RPMI8226 (cell line): ENCODE data around the gene IL17RD.

Experiments used
- DNase-seq: peaks from one replicate; pipeline ENCODE4 v3.0.0-alpha.2; 2015

Gene IL17RD

GRCh38 chr3:57064001-57064400, 101.2 kb downstream of the IL17RD start:
- no peak for DNase-seq

GRCh38 chr3:57063032-57063431, 102.1 kb downstream of the IL17RD start:
- no peak for DNase-seq

GRCh38 chr3:57062101-57062631, 103.0 kb downstream of the IL17RD start:
- no peak for DNase-seq

GRCh38 chr3:57061556-57061955, 103.6 kb downstream of the IL17RD start:
- no peak for DNase-seq

- no peak for DNase-seq
Measured at GRCh38 chr3:57060089-57060821, 104.9 kb downstream of the IL17RD start, which contains the start of gene SPATA12. TSS of gene SPATA12 (plus strand) at chr3:57060664. CDS start at chr3:57073695, 13,031 bp downstream.

GRCh38 chr3:57059411-57059810, 105.7 kb downstream of the IL17RD start:
- DNase-seq, result no peak

GRCh38 chr3:57057351-57057750, 107.8 kb downstream of the IL17RD start:
- DNase-seq, result no peak

GRCh38 chr3:57053122-57053521, 112.0 kb downstream of the IL17RD start:
- DNase-seq, result no peak

- no peak for DNase-seq
Measured at GRCh38 chr3:57052662-57053061, 112.5 kb downstream of the IL17RD start.

- no peak for DNase-seq
Measured at GRCh38 chr3:57048728-57049127, 116.4 kb downstream of the IL17RD start.

GRCh38 chr3:57048052-57048671, 117.0 kb downstream of the IL17RD start:
- DNase-seq, result no peak

GRCh38 chr3:57046101-57046765, 118.9 kb downstream of the IL17RD start:
- no peak for DNase-seq

GRCh38 chr3:57043518-57043917, 121.6 kb downstream of the IL17RD start:
- DNase-seq, result no peak

GRCh38 chr3:57041674-57042073, 123.5 kb downstream of the IL17RD start:
- DNase-seq, result no peak
